ENCODE data around the gene LURAP1L.
"Not testable (repeated sequence)": the region's sequence is repeated elsewhere in the genome, so short reads cannot be mapped to it uniquely, and the experiment has no call there.

LURAP1L gene

GRCh38 chr9:12856603-12857002, 81.8 kb downstream of the LURAP1L start:
- no peak for DNase-seq (ENCODE audit: low read depth in 2 of 2)

- no peak for DNase-seq (ENCODE audit: low read depth in 2 of 2)
Observed at GRCh38 chr9:12859704-12860251, 85.0 kb downstream of the LURAP1L start.

- no peak for DNase-seq (ENCODE audit: low read depth in 2 of 2)
Observed at GRCh38 chr9:12860998-12861397, 86.2 kb downstream of the LURAP1L start.

- no peak for DNase-seq (ENCODE audit: low read depth in 2 of 2)
Observed at GRCh38 chr9:12862611-12863410, 88.0 kb downstream of the LURAP1L start.

GRCh38 chr9:12863618-12864017, 88.8 kb downstream of the LURAP1L start:
- no peak for DNase-seq (ENCODE audit: low read depth in 2 of 2)

GRCh38 chr9:12865380-12865779, 90.6 kb downstream of the LURAP1L start:
- DNase-seq (ENCODE audit: low read depth in 2 of 2), result not testable (repeated sequence)
